Skeletal muscle tissue (tissue), 4 donors: Measurements from ENCODE around the gene C20orf141. TPM values are rescaled to one million over a fixed set of nuclear protein-coding genes. Genes with fewer than 3 reads are reported as not detected.

ENCODE experiments used
- H3K27ac ChIP-seq: one replicate; pipeline ENCODE4 v1.7.0; 2013; ENCODE audit warnings: mild to moderate bottlenecking, low read depth, low read length, inconsistent platforms
- H3K27me3 ChIP-seq, 3 donors: one replicate each; pipeline ENCODE4 v1.7.0; 2013; ENCODE audit warnings: low read length in 3 of 3; ENCODE audit not compliant: control insufficient read depth in 3 of 3, insufficient read depth in 3 of 3
- H3K36me3 ChIP-seq, 3 donors: one replicate each; pipeline ENCODE4 v1.7.0; 2013; ENCODE audit warnings: low read length in 3 of 3; ENCODE audit not compliant: control insufficient read depth in 3 of 3, insufficient read depth in 3 of 3
- H3K4me1 ChIP-seq, 3 donors: one replicate each; pipeline ENCODE4 v1.7.0; 2013; ENCODE audit warnings: low read length in 3 of 3, mild to moderate bottlenecking in 3 of 3; ENCODE audit not compliant: control insufficient read depth in 3 of 3, insufficient read depth in 3 of 3
- H3K4me3 ChIP-seq, 3 donors: one replicate each; pipeline ENCODE4 v1.7.0; 2013; ENCODE audit warnings: low read length in 3 of 3
- H3K9ac ChIP-seq, 3 donors: one replicate each; pipeline ENCODE4 v1.7.0; 2013; ENCODE audit warnings: low read length in 3 of 3, mild to moderate bottlenecking in 3 of 3, moderate library complexity in 2 of 3, low read depth in 1 of 3
- H3K9me3 ChIP-seq, 3 donors: one replicate each; pipeline ENCODE4 v1.7.0; 2013; ENCODE audit warnings: low read length in 3 of 3; ENCODE audit not compliant: control insufficient read depth in 3 of 3
- total RNA-seq: library from RNA; depleted of rRNA; stranded (reverse); fragments of >200 nt; gene quantifications from one replicate; pipeline ENCODE4 v1.2.3, GENCODE V29; 2014
- donor health status: Osteomylitis.

The C20orf141 gene
- total RNA-seq, 1 donor from 2014 or later, result not detected

DNA sequence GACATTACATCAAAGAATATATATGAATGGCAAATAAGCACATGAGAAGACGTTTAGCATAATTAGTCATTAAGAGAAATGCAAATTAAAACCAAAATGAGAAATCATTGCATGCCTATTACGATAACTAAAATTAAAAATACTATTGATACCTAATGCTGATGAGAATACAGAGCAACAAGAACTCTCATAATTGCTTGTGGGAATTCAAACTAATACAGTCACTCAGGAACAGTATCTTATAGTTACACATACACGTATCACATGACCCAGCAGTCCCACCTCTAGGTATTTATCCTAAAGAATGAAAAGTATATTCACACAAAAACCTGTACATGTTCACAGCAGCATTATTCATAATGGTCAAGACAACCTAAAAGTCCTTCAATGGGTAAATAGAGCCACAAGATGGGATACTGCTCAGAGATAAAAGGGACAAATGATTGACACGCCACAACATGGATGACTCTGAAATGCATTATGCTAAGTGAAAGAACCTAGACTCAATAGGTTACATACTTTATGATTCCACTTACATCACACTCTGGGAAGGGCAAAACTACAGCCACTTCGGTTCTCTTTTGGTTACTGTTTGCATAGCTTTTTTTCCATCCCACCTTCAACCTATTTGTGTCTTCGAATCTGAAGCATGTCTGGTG lies 30.8 kb upstream of the C20orf141 start:
- Histone ChIP-seq H3K36me3 (no peaks in the 10 kb centered on the region), H3K27me3 (peaks cover 7 to 19% (median 8%) of the 10 kb centered on the region in 3 donors), H3K27ac (no peak overlapping the region), H3K9ac (no peak overlapping the region), H3K4me1 (no peaks in the 10 kb centered on the region), H3K4me3 (no peak overlapping the region), H3K9me3 (no peaks in the 10 kb centered on the region)

DNA sequence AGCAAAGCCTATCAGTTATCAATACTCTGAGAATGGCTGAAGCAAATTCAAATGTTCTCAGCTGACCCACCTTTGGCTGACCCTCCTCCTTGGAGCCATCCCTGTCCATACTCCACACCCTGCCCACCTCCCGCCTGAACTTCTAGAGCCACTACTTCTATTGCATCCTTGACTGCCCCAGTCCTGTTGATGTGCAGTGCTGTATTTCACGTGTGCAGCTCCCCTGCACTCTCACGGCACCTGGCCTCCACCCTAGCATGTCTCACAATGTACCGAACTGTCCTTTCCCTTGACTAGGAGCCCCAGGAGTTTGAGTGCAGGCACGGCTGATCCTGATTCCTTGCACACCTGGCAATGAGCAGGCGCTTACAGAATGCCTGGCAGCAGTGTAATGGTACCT lies 21.3 kb upstream of the C20orf141 start:
- Histone ChIP-seq H3K9ac (no peak overlapping the region), H3K27ac (no peak overlapping the region), H3K4me3 (no peak overlapping the region), H3K9me3 (no peaks in the 10 kb centered on the region), H3K36me3 (no peaks in the 10 kb centered on the region), H3K4me1 (no peaks in the 10 kb centered on the region), H3K27me3 (peaks cover 24 to 41% (median 38%) of the 10 kb centered on the region in 3 donors)

DNA sequence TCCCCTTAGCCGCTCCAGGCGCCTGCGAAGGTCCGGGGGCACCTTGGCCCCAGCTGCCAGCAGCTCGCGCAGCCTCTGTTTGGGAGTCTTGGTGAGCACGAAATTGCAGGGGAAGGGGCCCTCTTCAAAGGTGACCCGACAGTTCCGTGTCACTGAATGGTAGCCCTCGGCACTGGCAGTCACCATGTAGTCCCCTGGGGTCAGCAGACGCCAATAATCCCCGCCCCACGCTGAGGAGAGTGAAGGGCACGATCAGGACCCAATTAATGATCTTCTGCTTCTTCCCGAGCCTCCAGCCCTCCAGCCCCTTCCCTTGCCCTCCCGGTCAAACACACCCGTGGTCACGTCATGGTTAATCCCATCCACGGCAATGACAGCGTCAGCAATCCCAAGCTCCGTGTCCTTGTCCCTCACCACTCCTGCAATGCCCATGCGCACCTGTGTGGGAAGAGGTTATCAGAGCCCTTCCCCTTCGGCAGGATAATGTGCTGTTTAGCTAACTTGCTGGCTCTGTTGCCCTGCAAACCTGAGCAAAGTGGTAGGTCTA lies 20.5 kb upstream of the C20orf141 start:
- Histone ChIP-seq H3K4me3 (no peak overlapping the region), H3K9ac (no peak overlapping the region), H3K27me3 (peaks cover 32 to 46% (median 44%) of the 10 kb centered on the region in 3 donors)

DNA sequence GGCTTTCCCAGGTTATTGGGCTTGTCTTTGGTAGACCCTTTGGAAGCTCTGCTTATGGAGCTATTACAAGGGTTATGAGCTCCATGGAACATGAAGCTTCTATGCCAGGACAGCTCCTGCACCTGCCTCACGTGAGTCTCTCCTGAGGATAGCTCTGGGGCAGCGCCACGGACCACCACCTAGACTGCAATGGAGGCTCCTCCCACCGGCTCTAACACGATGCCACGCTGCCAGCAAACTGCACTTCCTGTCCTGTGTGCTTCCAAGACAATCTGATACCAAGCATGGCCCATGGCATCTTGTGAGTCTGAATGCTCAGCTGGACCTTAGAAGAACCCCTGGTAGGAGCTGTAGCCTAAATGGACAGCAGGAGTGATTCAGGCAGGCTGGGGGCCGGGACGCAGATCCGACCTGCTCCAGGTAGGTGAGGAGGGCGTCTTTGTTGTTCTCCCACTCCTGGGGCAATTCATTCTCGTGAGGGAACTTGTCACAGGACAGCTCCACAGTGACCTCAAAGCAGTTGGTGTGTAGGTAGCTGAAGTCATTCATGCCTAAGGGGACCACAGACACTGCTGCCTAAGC lies 19.8 kb upstream of the C20orf141 start:
- Histone ChIP-seq H3K4me1 (peaks cover 2 to 3% (median 3%) of the 10 kb centered on the region in 3 donors), H3K36me3 (no peaks in the 10 kb centered on the region), H3K27me3 (peaks cover 39 to 53% (median 46%) of the 10 kb centered on the region in 3 donors), H3K9me3 (no peaks in the 10 kb centered on the region), H3K4me3 (no peak overlapping the region), H3K9ac (no peak overlapping the region), H3K27ac (no peak overlapping the region)

More for the DNA sequence above, 20.5 kb upstream of the C20orf141 start:
- no peaks in the 10 kb centered on the region for H3K4me1 ChIP-seq
- H3K36me3 ChIP-seq, result no peaks in the 10 kb centered on the region
- H3K27ac ChIP-seq, result no peak overlapping the region
- H3K9me3 ChIP-seq, result no peaks in the 10 kb centered on the region

DNA sequence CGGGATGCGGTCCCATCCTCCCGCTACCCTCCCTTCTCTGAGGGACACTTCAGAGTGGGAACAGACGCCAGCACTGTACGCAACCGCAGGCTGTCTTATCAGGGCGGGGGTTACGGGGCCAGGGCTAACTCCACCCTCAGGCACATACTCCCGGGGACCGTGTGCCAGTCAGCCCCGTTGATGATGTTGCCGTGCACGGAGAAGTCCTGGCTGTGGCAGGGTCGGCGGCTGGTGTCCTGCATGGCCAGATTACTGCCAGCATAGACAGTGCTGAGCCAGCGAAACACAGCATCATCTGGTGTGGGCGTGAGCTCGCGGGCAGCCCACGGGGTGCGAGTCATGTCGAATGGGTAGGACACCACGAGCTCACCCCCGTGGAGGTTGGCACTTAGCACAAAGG lies 19.3 kb upstream of the C20orf141 start:
- no peak overlapping the region for H3K4me3 ChIP-seq
- H3K9ac ChIP-seq, result no peak overlapping the region
- H3K27me3 ChIP-seq, result peaks cover 42 to 57% (median 48%) of the 10 kb centered on the region in 3 donors
- H3K9me3 ChIP-seq, result no peaks in the 10 kb centered on the region
- H3K36me3 ChIP-seq, result no peaks in the 10 kb centered on the region
- H3K4me1 ChIP-seq, result peaks cover 3 to 5% (median 4%) of the 10 kb centered on the region in 3 donors
- H3K27ac ChIP-seq, result no peak overlapping the region

GRCh38 chr20:2796011-2796660 lies 18.7 kb upstream of the C20orf141 start:
- Histone ChIP-seq H3K9me3 (no peaks in the 10 kb centered on the region), H3K4me1 (peaks cover 3 to 7% (median 4%) of the 10 kb centered on the region in 3 donors), H3K4me3 (no peak overlapping the region), H3K9ac (no peak overlapping the region), H3K27me3 (peaks cover 48 to 63% (median 52%) of the 10 kb centered on the region in 3 donors), H3K36me3 (no peaks in the 10 kb centered on the region), H3K27ac (no peak overlapping the region)

- peaks cover 52 to 72% (median 53%) of the 10 kb centered on the region in 3 donors for H3K27me3 ChIP-seq
- H3K4me3 ChIP-seq, result no peak overlapping the region
- H3K4me1 ChIP-seq, result peaks cover 3 to 11% (median 4%) of the 10 kb centered on the region in 3 donors
- H3K9me3 ChIP-seq, result no peaks in the 10 kb centered on the region
- H3K36me3 ChIP-seq, result no peaks in the 10 kb centered on the region
- no peak overlapping the region for H3K27ac ChIP-seq
- H3K9ac ChIP-seq, result no peak overlapping the region
Observed at GRCh38 chr20:2797136-2797983, 17.4 kb upstream of the C20orf141 start.

DNA sequence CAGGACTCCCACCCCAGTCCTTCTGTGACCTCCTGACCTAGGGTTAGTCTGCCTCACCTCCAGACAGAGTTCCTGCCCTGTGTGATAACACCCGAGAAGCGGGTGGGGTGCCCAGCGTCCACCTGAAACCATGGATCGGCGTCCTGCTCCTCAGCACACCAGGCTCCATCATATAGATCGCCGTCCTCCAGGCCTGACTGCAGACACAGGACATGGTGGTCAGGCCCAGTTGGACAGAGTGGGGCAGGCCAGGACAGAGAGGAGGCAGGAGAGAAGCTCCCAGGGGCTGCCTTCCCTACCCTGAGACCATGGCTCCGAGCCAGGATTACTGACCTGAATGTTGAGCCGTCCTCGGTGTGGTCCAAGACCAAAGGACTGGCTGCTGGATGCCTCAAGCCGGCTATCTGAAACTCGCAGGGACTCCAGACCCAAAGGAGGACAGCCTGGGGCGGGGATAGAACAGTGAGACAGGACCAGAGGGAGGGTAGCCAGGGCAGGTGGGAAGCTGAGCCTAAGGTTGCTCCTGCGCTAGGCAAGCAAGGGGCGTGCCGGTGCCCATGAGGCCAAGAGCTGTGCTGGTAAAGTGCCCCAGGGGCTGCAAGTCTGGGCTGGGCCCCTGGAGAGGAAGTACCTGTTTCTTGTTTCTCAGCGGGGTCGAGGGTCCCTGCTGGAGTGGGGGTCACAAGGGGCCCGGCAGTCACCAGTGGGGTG lies 16.5 kb upstream of the C20orf141 start:
- Histone ChIP-seq H3K4me1 (peaks cover 3 to 11% (median 4%) of the 10 kb centered on the region in 3 donors), H3K27me3 (peaks cover 52 to 75% (median 58%) of the 10 kb centered on the region in 3 donors), H3K36me3 (no peaks in the 10 kb centered on the region), H3K9me3 (no peaks in the 10 kb centered on the region), H3K4me3 (no peak overlapping the region), H3K27ac (no peak overlapping the region), H3K9ac (no peak overlapping the region)

DNA sequence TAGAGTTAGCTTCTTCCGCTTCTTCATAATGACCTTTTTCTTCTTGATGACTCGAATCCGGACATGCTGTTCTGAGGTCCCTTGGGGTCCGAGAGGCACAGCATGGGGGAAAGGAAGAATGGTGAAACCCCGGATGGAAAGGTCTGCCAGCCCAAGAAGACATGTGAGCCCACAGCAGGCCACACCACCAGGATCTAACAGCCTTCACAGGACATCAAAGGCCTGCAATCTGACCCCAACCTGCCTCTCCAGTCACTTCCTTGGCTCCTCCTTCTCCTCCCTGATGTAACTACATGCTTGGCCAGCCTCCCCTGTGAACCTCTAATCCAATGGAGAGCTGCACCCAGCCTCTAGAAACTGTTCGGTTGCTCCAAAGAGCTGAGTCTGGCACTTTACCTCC lies 16.0 kb upstream of the C20orf141 start:
- Histone ChIP-seq H3K36me3 (no peaks in the 10 kb centered on the region), H3K27me3 (peaks cover 50 to 76% (median 56%) of the 10 kb centered on the region in 3 donors), H3K9me3 (no peaks in the 10 kb centered on the region), H3K9ac (no peak overlapping the region), H3K4me1 (peaks cover 3 to 11% (median 4%) of the 10 kb centered on the region in 3 donors), H3K27ac (no peak overlapping the region), H3K4me3 (no peak overlapping the region)
